Liver (tissue), 9 donors: Measurements from ENCODE around the gene PIGT. TPM values are rescaled to one million over a fixed set of nuclear protein-coding genes. Genes with fewer than 3 reads are reported as not detected.

Experiments
- DNase-seq: peaks from one replicate; pipeline ENCODE4 v3.0.0-alpha.2; 2017; ENCODE audit warnings: low spot score
- H3K27ac ChIP-seq, 2 donors: one replicate each; pipeline ENCODE4 v1.7.0; 2013; ENCODE audit warnings: inconsistent platforms in 2 of 2, low read length in 2 of 2, control low read depth in 1 of 2, low read depth in 1 of 2, mild to moderate bottlenecking in 1 of 2
- H3K27me3 ChIP-seq, 4 donors: one replicate each; pipeline versions ENCODE4 v1.6.1 to v1.7.0; 2013; ENCODE audit warnings: low read length in 3 of 4, inconsistent platforms in 1 of 4, mild to moderate bottlenecking in 1 of 4, moderate library complexity in 1 of 4; ENCODE audit not compliant: control insufficient read depth in 4 of 4, insufficient read depth in 4 of 4
- H3K36me3 ChIP-seq, 4 donors: one replicate each; pipeline versions ENCODE4 v1.6.1 to v1.7.0; 2013; ENCODE audit warnings: low read length in 3 of 4, mild to moderate bottlenecking in 3 of 4, low read depth in 1 of 4, moderate library complexity in 1 of 4; ENCODE audit not compliant: control insufficient read depth in 4 of 4, insufficient read depth in 3 of 4
- H3K4me1 ChIP-seq, 4 donors: one replicate each; pipeline versions ENCODE4 v1.6.1 to v1.7.0; 2013; ENCODE audit warnings: low read length in 3 of 4, mild to moderate bottlenecking in 3 of 4, moderate library complexity in 1 of 4; ENCODE audit not compliant: control insufficient read depth in 4 of 4, insufficient read depth in 4 of 4
- H3K4me3 ChIP-seq, 3 donors: one replicate each; pipeline versions ENCODE4 v1.6.1 to v1.7.0; 2013; ENCODE audit warnings: low read length in 3 of 3, control low read depth in 1 of 3, low read depth in 1 of 3, mild to moderate bottlenecking in 1 of 3
- H3K9ac ChIP-seq, 2 donors: one replicate each; pipeline ENCODE4 v1.7.0; 2013; ENCODE audit warnings: low read length in 2 of 2, mild to moderate bottlenecking in 2 of 2, moderate library complexity in 2 of 2, control low read depth in 1 of 2, low read depth in 1 of 2
- H3K9me3 ChIP-seq, 4 donors: one replicate each; pipeline versions ENCODE4 v1.6.1 to v1.7.0; 2013; ENCODE audit warnings: low read length in 3 of 4; ENCODE audit not compliant: control insufficient read depth in 4 of 4
- ATF3 ChIP-seq: IDR thresholded peaks from 2 replicates; pipeline ENCODE4 v1.6.1; 2016; ENCODE audit warnings: antibody characterized with exemption
- CTCF ChIP-seq: fragments of 150-350 bp; IDR thresholded peaks from 2 replicates; pipeline ENCODE4 v1.5.1; 2017; ENCODE audit warnings: improper control_type of control experiment, low read depth, low read length; ENCODE audit not compliant: missing input control
- EGR1 ChIP-seq, 2 donors: IDR thresholded peaks; 2 replicates each; pipeline ENCODE4 v1.6.1; 2016 to 2018; ENCODE audit warnings: antibody characterized with exemption in 2 of 2, low read depth in 2 of 2
- FOXA1 ChIP-seq: IDR thresholded peaks from 2 replicates; pipeline ENCODE4 v1.6.1; 2016; ENCODE audit warnings: antibody characterized with exemption
- FOXA2 ChIP-seq: IDR thresholded peaks from 2 replicates; pipeline ENCODE4 v1.6.1; 2016; ENCODE audit warnings: antibody characterized with exemption
- GABPA ChIP-seq, 2 donors: IDR thresholded peaks in 1 of 2; conservative IDR thresholded peaks in 1 of 2; 2 replicates each; pipeline ENCODE4 v1.6.1; 2016; ENCODE audit warnings: antibody characterized with exemption in 2 of 2, mild to moderate bottlenecking in 1 of 2, moderate library complexity in 1 of 2
- HNF4A ChIP-seq, 2 donors: conservative IDR thresholded peaks; 2 replicates each; pipeline ENCODE4 v1.6.1; 2016; ENCODE audit warnings: antibody characterized with exemption in 2 of 2, mild to moderate bottlenecking in 2 of 2
- HNF4G ChIP-seq: IDR thresholded peaks from 2 replicates; pipeline ENCODE4 v1.6.1; 2016; ENCODE audit warnings: antibody characterized with exemption
- JUND ChIP-seq, 2 donors: IDR thresholded peaks; 2 replicates each; pipeline ENCODE4 v1.6.1; 2016; ENCODE audit warnings: antibody characterized with exemption in 2 of 2
- MAX ChIP-seq: IDR thresholded peaks from 2 replicates; pipeline ENCODE4 v1.6.1; 2016; ENCODE audit warnings: antibody characterized with exemption
- NR2F2 ChIP-seq: IDR thresholded peaks from 2 replicates; pipeline ENCODE4 v1.6.1; 2016; ENCODE audit warnings: antibody characterized with exemption
- RAD21 ChIP-seq, 2 donors: IDR thresholded peaks; 2 replicates each; pipeline ENCODE4 v1.6.1; 2016; ENCODE audit warnings: antibody characterized with exemption in 2 of 2, mild to moderate bottlenecking in 2 of 2
- REST ChIP-seq: IDR thresholded peaks from 2 replicates; pipeline ENCODE4 v1.6.1; 2016; ENCODE audit warnings: antibody characterized with exemption, mild to moderate bottlenecking
- RXRA ChIP-seq, 2 donors: IDR thresholded peaks; 2 replicates each; pipeline ENCODE4 v1.6.1; 2017 to 2018; ENCODE audit warnings: antibody characterized with exemption in 2 of 2, mild to moderate bottlenecking in 1 of 2
- SP1 ChIP-seq: IDR thresholded peaks from 2 replicates; pipeline ENCODE4 v1.6.1; 2018; ENCODE audit warnings: antibody characterized with exemption, mild to moderate bottlenecking
- YY1 ChIP-seq: IDR thresholded peaks from 2 replicates; pipeline ENCODE4 v1.6.1; 2016; ENCODE audit warnings: antibody characterized with exemption, mild to moderate bottlenecking
- ZBTB33 ChIP-seq: IDR thresholded peaks from 2 replicates; pipeline ENCODE4 v1.6.1; 2016; ENCODE audit warnings: antibody characterized with exemption
- WGBS: extraction: QIAGEN DNeasy Blood & Tissue Kit; methylation state at CpG from one replicate; pipeline ENCODE4 v1.1.7; 2013; 5-methylcytosine and 5-hydroxymethylcytosine counted together
- polyA plus RNA-seq, 2 donors: library from polyadenylated mRNA; stranded (reverse) in 1 of 2; unstranded in 1 of 2; fragments of 200-250 nt in 1 of 2; fragments of >200 nt in 1 of 2; fragmentation: Nextera tagmentation in 1 of 2; extraction: Ambion mirVana in 1 of 2; gene quantifications; one replicate each; pipeline versions ENCODE4 v1.2.1 to v1.2.3, GENCODE V29; 2013 to 2015
- total RNA-seq, 2 donors: library from RNA; depleted of rRNA; stranded (reverse); fragments of >200 nt; gene quantifications; one replicate each; pipeline ENCODE4 v1.2.3, GENCODE V29; 2014
- donor health status: healthy.
- donor health status: healthy.
- donor health status: healthy.
- donor health status: healthy.
- donor health status: healthy.

The PIGT gene
- total and polyA plus RNA-seq, 4 donors = 14.4 to 64.5 (median 34.1) TPM

GRCh38 chr20:45387274-45387673 is 28.7 kb upstream of the PIGT start:
- Histone ChIP-seq H3K4me1 (peaks cover 0 to 2% (median 0%) of the 10 kb centered on the region in 4 donors), H3K9ac (no peak overlapping the region), H3K9me3 (no peaks in the 10 kb centered on the region), H3K36me3 (no peaks in the 10 kb centered on the region), H3K27me3 (no peaks in the 10 kb centered on the region), H3K4me3 (no peak overlapping the region), H3K27ac (no peak overlapping the region)
- 94% methylated on average over 1 of the region's 1 CpG for WGBS
- TF ChIP-seq JUND (IDR thresholded peaks at IDR 0.05) (no peak), NR2F2 (no peak), YY1 (no peak), REST (no peak), CTCF (no peak)
- no peak for DNase-seq

GRCh38 chr20:45390931-45391330 is 25.0 kb upstream of the PIGT start:
- no peak overlapping the region for H3K9ac ChIP-seq
- 95% methylated on average over 2 of the region's 2 CpGs for WGBS
- no peak overlapping the region for H3K27ac ChIP-seq
- H3K9me3 ChIP-seq = no peaks in the 10 kb centered on the region
- TF ChIP-seq HNF4A (conservative IDR thresholded peaks at IDR 0.05) (no peak), HNF4G (no peak), FOXA1 (no peak), MAX (no peak), NR2F2 (no peak), RXRA (IDR thresholded peaks at IDR 0.05) (no peak), ATF3 (no peak), CTCF (no peak), ZBTB33 (no peak), GABPA (IDR thresholded peaks at IDR 0.05 in 1 of 2, conservative IDR thresholded peaks at IDR 0.05 in 1 of 2) (no peak), RAD21 (IDR thresholded peaks at IDR 0.05) (no peak), FOXA2 (no peak), JUND (IDR thresholded peaks at IDR 0.05) (no peak), EGR1 (IDR thresholded peaks at IDR 0.05; ENCODE audit: low read depth in 2 of 2) (no peak), SP1 (no peak), YY1 (no peak)
- DNase-seq = no peak
- no peaks in the 10 kb centered on the region for H3K27me3 ChIP-seq
- no peaks in the 10 kb centered on the region for H3K36me3 ChIP-seq
- H3K4me3 ChIP-seq = no peak overlapping the region
- H3K4me1 ChIP-seq = no peaks in the 10 kb centered on the region
